ENCODE results near the gene DENND1A. TPM values are rescaled to one million over a fixed set of nuclear protein-coding genes. Genes with fewer than 3 reads are reported as not detected.

DENND1A gene
- total RNA-seq, 2 experiments from 2014 or later = 21.9 to 23.3 TPM

- Mint-ChIP-seq H3K36me3 (ENCODE audit: low read depth) (peaks cover 17% of the 10 kb centered on the region), H3K27me3 (no peaks in the 10 kb centered on the region), H3K9me3 (no peaks in the 10 kb centered on the region), H3K27ac (no peak overlapping the region), H3K4me1 (ENCODE audit: low read depth) (no peaks in the 10 kb centered on the region), H3K4me3 (no peak overlapping the region)
- intact Hi-C loops (cut with micrococcal nuclease) = no loop called here
- POLR2A ChIA-PET = no interaction called here
- CTCF ChIA-PET = no interaction called here
- no peak for TF ChIP-seq CTCF (IDR thresholded peaks at IDR 0.05)
- no peak for DNase-seq
- ATAC-seq = no peak
Measured at GRCh38 chr9:123860603-123861002, 69.3 kb downstream of the DENND1A start.

- ChIA-PET CTCF (no interaction called here), POLR2A (no interaction called here)
- intact Hi-C loops (cut with micrococcal nuclease) = no loop called here
- DNase-seq (no peak), ATAC-seq (no peak)
- no peak overlapping the region for H3K4me3 Mint-ChIP-seq
- peaks cover 6% of the 10 kb centered on the region for H3K4me1 Mint-ChIP-seq (ENCODE audit: low read depth)
- no peak for TF ChIP-seq CTCF (IDR thresholded peaks at IDR 0.05)
- H3K27ac Mint-ChIP-seq = no peak overlapping the region
- no peaks in the 10 kb centered on the region for H3K27me3 Mint-ChIP-seq
- peaks cover 12% of the 10 kb centered on the region for H3K9me3 Mint-ChIP-seq
- peaks cover 29% of the 10 kb centered on the region for H3K36me3 Mint-ChIP-seq (ENCODE audit: low read depth)
Measured at GRCh38 chr9:123852403-123852802, 77.5 kb downstream of the DENND1A start.

- intact Hi-C loops (cut with micrococcal nuclease) = no loop called here
- no peaks in the 10 kb centered on the region for H3K27me3 Mint-ChIP-seq
- peaks cover 6% of the 10 kb centered on the region for H3K4me1 Mint-ChIP-seq (ENCODE audit: low read depth)
- H3K9me3 Mint-ChIP-seq = peaks cover 17% of the 10 kb centered on the region
- TF ChIP-seq CTCF (IDR thresholded peaks at IDR 0.05) = no peak
- no peak overlapping the region for H3K4me3 Mint-ChIP-seq
- DNase-seq (no peak), ATAC-seq (no peak)
- ChIA-PET POLR2A (no interaction called here), CTCF (no interaction called here)
- H3K27ac Mint-ChIP-seq = no peak overlapping the region
- H3K36me3 Mint-ChIP-seq (ENCODE audit: low read depth) = peaks cover 32% of the 10 kb centered on the region
Measured at GRCh38 chr9:123851851-123852250, 78.1 kb downstream of the DENND1A start.

GRCh38 chr9:123848447-123849085, 81.4 kb downstream of the DENND1A start:
- Mint-ChIP-seq H3K27ac (no peak overlapping the region), H3K4me1 (ENCODE audit: low read depth) (peaks cover 6% of the 10 kb centered on the region), H3K36me3 (ENCODE audit: low read depth) (peaks cover 38% of the 10 kb centered on the region), H3K9me3 (peaks cover 27% of the 10 kb centered on the region), H3K4me3 (no peak overlapping the region), H3K27me3 (no peaks in the 10 kb centered on the region)
- DNase-seq (no peak), ATAC-seq (no peak)
- CTCF ChIA-PET = no interaction called here
- no peak for TF ChIP-seq CTCF (IDR thresholded peaks at IDR 0.05)
- POLR2A ChIA-PET = no interaction called here
- intact Hi-C loops (cut with micrococcal nuclease) = no loop called here

GRCh38 chr9:123846966-123847365, 83.0 kb downstream of the DENND1A start:
- no peak for ATAC-seq
- peaks cover 6% of the 10 kb centered on the region for H3K4me1 Mint-ChIP-seq (ENCODE audit: low read depth)
- H3K9me3 Mint-ChIP-seq = peaks cover 27% of the 10 kb centered on the region
- intact Hi-C loops (cut with micrococcal nuclease) = no loop called here
- H3K27me3 Mint-ChIP-seq = no peaks in the 10 kb centered on the region
- CTCF ChIA-PET = interaction anchor here (0.6 kb wide), 1 partner anchor 754 kb away, joined by 3 read pairs; no protein-coding TSS in a partner anchor
- peaks cover 53% of the 10 kb centered on the region for H3K36me3 Mint-ChIP-seq (ENCODE audit: low read depth)
- POLR2A ChIA-PET = no interaction called here
- no peak for DNase-seq
- H3K27ac Mint-ChIP-seq = no peak overlapping the region
- no peak overlapping the region for H3K4me3 Mint-ChIP-seq
- no peak for TF ChIP-seq CTCF (IDR thresholded peaks at IDR 0.05)

Measured in activated CD8-positive, alpha-beta T cell treated with anti-CD3 and anti-CD28 coated beads for 36 hours (primary cell).